ENCODE data around the gene GPRIN3.

GPRIN3 gene

GRCh38 chr4:89293299-89293698 is 14.3 kb downstream of the GPRIN3 start:
- Histone ChIP-seq H3K4me2 (peak overlapping the region; percentile 74 to 98 (median 91)), H3K4me3 (no peak overlapping the region; a peak in 1 of 20 replicates), H3K27me3 (no peaks in the 10 kb centered on the region), H3K4me1 (peaks cover 57 to 82% (median 73%) of the 10 kb centered on the region in 10 experiments), H4K20me1 (no peaks in the 10 kb centered on the region), H3K27ac (peak overlapping the region in 3 of 11 experiments; percentile 9 to 82 (median 69); a peak in 5 of 22 replicates), H3K9me3 (replicated peaks in 1 of 11) (peaks cover 5 to 20% (median 10%) of the 10 kb centered on the region in 11 experiments; a peak in 12 of 22 replicates), H3K9ac (no peak overlapping the region), H3K36me3 (no peaks in the 10 kb centered on the region)
- TF ChIP-seq Cebpa-rat (IDR thresholded peaks at IDR 0.05): no peak

- TF ChIP-seq Cebpa-rat (IDR thresholded peaks at IDR 0.05): no peak
- Histone ChIP-seq H3K9me3 (replicated peaks in 1 of 11) (peaks cover 5 to 20% (median 10%) of the 10 kb centered on the region in 11 experiments; a peak in 12 of 22 replicates), H3K4me2 (peak overlapping the region in 10 of 11 experiments; percentile 15 to 77 (median 56); a peak in 20 of 22 replicates), H3K4me3 (no peak overlapping the region), H3K4me1 (peaks cover 33 to 74% (median 49%) of the 10 kb centered on the region in 10 experiments), H3K9ac (peak overlapping the region in 1 of 11 experiments; percentile 11; a peak in 1 of 22 replicates), H4K20me1 (no peaks in the 10 kb centered on the region), H3K27ac (peak overlapping the region in 1 of 11 experiments; percentile 6; a peak in 1 of 22 replicates), H3K36me3 (no peaks in the 10 kb centered on the region), H3K27me3 (no peaks in the 10 kb centered on the region)
Measured at GRCh38 chr4:89290727-89291516, 16.7 kb downstream of the GPRIN3 start.

- no peaks in the 10 kb centered on the region for H3K36me3 ChIP-seq
- peaks cover 34 to 73% (median 44%) of the 10 kb centered on the region in 10 experiments for H3K4me1 ChIP-seq
- no peak overlapping the region for H3K9ac ChIP-seq
- no peak for TF ChIP-seq Cebpa-rat (IDR thresholded peaks at IDR 0.05)
- no peak overlapping the region for H3K4me3 ChIP-seq
- peaks cover 5 to 20% (median 10%) of the 10 kb centered on the region in 11 experiments; a peak in 12 of 22 replicates for H3K9me3 ChIP-seq (replicated peaks in 1 of 11)
- H3K27me3 ChIP-seq: no peaks in the 10 kb centered on the region
- no peak overlapping the region for H3K27ac ChIP-seq
- H3K4me2 ChIP-seq: no peak overlapping the region
- no peaks in the 10 kb centered on the region for H4K20me1 ChIP-seq
Measured at GRCh38 chr4:89289312-89289711, 18.3 kb downstream of the GPRIN3 start.

- no peak overlapping the region for H3K4me2 ChIP-seq
- no peak overlapping the region for H3K4me3 ChIP-seq
- H3K4me1 ChIP-seq: peaks cover 34 to 73% (median 44%) of the 10 kb centered on the region in 10 experiments
- no peak for TF ChIP-seq Cebpa-rat (IDR thresholded peaks at IDR 0.05)
- no peak overlapping the region for H3K27ac ChIP-seq
- no peaks in the 10 kb centered on the region for H3K36me3 ChIP-seq
- H4K20me1 ChIP-seq: no peaks in the 10 kb centered on the region
- peaks cover 5 to 20% (median 10%) of the 10 kb centered on the region in 11 experiments; a peak in 12 of 22 replicates for H3K9me3 ChIP-seq (replicated peaks in 1 of 11)
- no peak overlapping the region for H3K9ac ChIP-seq
- H3K27me3 ChIP-seq: no peaks in the 10 kb centered on the region
Measured at GRCh38 chr4:89288430-89288829, 19.2 kb downstream of the GPRIN3 start.

- TF ChIP-seq Cebpa-rat (IDR thresholded peaks at IDR 0.05): no peak
- Histone ChIP-seq H3K27me3 (no peaks in the 10 kb centered on the region), H3K4me2 (no peak overlapping the region), H3K4me1 (peaks cover 34 to 73% (median 42%) of the 10 kb centered on the region in 10 experiments), H3K27ac (no peak overlapping the region), H3K9me3 (replicated peaks in 1 of 11) (peaks cover 5 to 20% (median 10%) of the 10 kb centered on the region in 11 experiments; a peak in 12 of 22 replicates), H3K4me3 (no peak overlapping the region), H4K20me1 (no peaks in the 10 kb centered on the region), H3K36me3 (no peaks in the 10 kb centered on the region), H3K9ac (no peak overlapping the region)
Measured at GRCh38 chr4:89287945-89288344, 19.7 kb downstream of the GPRIN3 start.

DNA sequence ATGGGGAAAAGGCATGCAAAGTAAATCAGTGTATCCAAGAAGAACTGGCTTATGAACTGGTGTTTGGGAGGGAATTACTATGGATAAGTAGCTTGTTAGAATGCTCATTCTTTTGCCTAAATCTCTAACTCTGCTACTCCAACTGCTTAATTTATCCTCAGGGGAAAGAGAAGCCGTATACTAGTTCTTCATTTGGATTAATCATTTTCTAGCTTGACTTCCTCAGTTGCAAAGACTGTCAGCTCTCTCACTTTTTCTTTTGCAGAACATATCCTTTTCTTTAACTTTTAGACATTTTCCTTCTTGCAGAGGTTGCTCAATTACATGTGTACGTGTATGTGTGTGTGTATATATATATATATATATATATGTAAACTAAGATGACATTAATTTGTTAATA is 21.9 kb downstream of the GPRIN3 start:
- Histone ChIP-seq H4K20me1 (no peaks in the 10 kb centered on the region), H3K36me3 (peaks cover 0 to 6% (median 0%) of the 10 kb centered on the region in 11 experiments; a peak in 1 of 22 replicates)
- TF ChIP-seq Cebpa-rat (IDR thresholded peaks at IDR 0.05): no peak

DNA sequence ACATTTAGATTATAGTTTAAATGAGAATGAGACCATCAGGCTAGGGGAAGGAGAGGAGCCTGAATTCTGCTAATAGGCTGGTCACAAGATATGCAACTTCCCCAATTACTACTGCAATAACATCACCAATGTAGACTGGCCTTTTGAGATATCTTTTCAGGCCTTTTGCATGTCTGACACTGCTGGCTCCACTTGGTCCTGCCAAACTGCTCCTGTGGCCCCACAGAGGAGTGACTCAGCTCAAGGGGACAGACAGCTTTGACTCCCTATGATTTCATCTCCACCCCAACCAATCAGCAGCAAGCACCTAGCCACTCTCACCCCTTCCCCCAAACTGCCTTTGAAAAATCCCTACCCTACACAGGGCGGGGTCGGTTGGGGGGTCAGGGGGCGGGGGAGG is 22.8 kb downstream of the GPRIN3 start:
- peaks cover 0 to 6% (median 0%) of the 10 kb centered on the region in 11 experiments; a peak in 1 of 22 replicates for H3K36me3 ChIP-seq
- H3K4me1 ChIP-seq: peaks cover 15 to 67% (median 25%) of the 10 kb centered on the region in 10 experiments
- H3K9me3 ChIP-seq (replicated peaks in 1 of 11): peaks cover 0 to 9% (median 5%) of the 10 kb centered on the region in 11 experiments; a peak in 6 of 22 replicates
- H3K4me2 ChIP-seq: peak overlapping the region in 5 of 11 experiments; percentile 50 to 90 (median 67); a peak in 9 of 22 replicates
- H3K27me3 ChIP-seq: no peaks in the 10 kb centered on the region
- peak overlapping the region in 2 of 11 experiments; percentile 34 to 68; a peak in 3 of 22 replicates for H3K9ac ChIP-seq
- H3K27ac ChIP-seq: peak overlapping the region in 4 of 11 experiments; percentile 51 to 83 (median 70); a peak in 8 of 22 replicates
- H3K4me3 ChIP-seq: no peak overlapping the region
- TF ChIP-seq Cebpa-rat (IDR thresholded peaks at IDR 0.05): no peak
- H4K20me1 ChIP-seq: no peaks in the 10 kb centered on the region

More for the DNA sequence above, 21.9 kb downstream of the GPRIN3 start:
- H3K9me3 ChIP-seq (replicated peaks in 1 of 11): peaks cover 0 to 9% (median 5%) of the 10 kb centered on the region in 11 experiments; a peak in 6 of 22 replicates
- no peaks in the 10 kb centered on the region for H3K27me3 ChIP-seq
- peak overlapping the region in 1 of 10 experiments; percentile 30; a peak in 2 of 20 replicates for H3K4me3 ChIP-seq
- H3K4me1 ChIP-seq: peaks cover 22 to 71% (median 31%) of the 10 kb centered on the region in 10 experiments
- H3K27ac ChIP-seq: peak overlapping the region in 4 of 11 experiments; percentile 11 to 76 (median 40); a peak in 6 of 22 replicates
- H3K4me2 ChIP-seq: peak overlapping the region in 9 of 11 experiments; percentile 1 to 87 (median 32); a peak in 13 of 22 replicates
- H3K9ac ChIP-seq: peak overlapping the region in 3 of 11 experiments; percentile 20 to 55 (median 29); a peak in 2 of 22 replicates

GRCh38 chr4:89284020-89284424 is 23.6 kb downstream of the GPRIN3 start:
- Histone ChIP-seq H3K4me2 (peak overlapping the region; percentile 14 to 90 (median 51); a peak in 20 of 22 replicates), H3K4me1 (peaks cover 15 to 67% (median 24%) of the 10 kb centered on the region in 10 experiments), H3K4me3 (no peak overlapping the region), H4K20me1 (no peaks in the 10 kb centered on the region), H3K27ac (peak overlapping the region in 4 of 11 experiments; percentile 50 to 83 (median 70); a peak in 8 of 22 replicates), H3K9ac (peak overlapping the region in 3 of 11 experiments; percentile 27 to 68 (median 34); a peak in 3 of 22 replicates), H3K36me3 (peaks cover 0 to 6% (median 0%) of the 10 kb centered on the region in 11 experiments; a peak in 2 of 22 replicates), H3K27me3 (no peaks in the 10 kb centered on the region), H3K9me3 (replicated peaks in 1 of 11) (peaks cover 0 to 15% (median 5%) of the 10 kb centered on the region in 11 experiments; a peak in 7 of 22 replicates)
- no peak for TF ChIP-seq Cebpa-rat (IDR thresholded peaks at IDR 0.05)

Data from BLaER1 treated with 17β-estradiol and CSF1 and Interleukin-3, amounts not matched to agents 10 nM and 100 nM (cell line).